T47D (cell line): Measurements from ENCODE around the gene CMTR1.

ENCODE experiments used
- DNase-seq, 2 experiments: peaks; one replicate each; pipeline versions ENCODE4 v3.0.0 to v3.0.0-alpha.2; 2011 to 2012; ENCODE audit warnings: low read depth in 1 of 2, low spot score in 1 of 2
- JUND ChIP-seq: IDR thresholded peaks from 2 replicates; pipeline ENCODE4 v1.6.1; 2012; ENCODE audit warnings: low read depth
- in situ Hi-C: cut with HindIII; loops from 2 replicates; pipeline ENCODE4 v1.10.0; 2016; ENCODE audit warnings: low sequenced_read_pairs, low pct_unique_long_range_greater_than_20kb

CMTR1 gene

DNA sequence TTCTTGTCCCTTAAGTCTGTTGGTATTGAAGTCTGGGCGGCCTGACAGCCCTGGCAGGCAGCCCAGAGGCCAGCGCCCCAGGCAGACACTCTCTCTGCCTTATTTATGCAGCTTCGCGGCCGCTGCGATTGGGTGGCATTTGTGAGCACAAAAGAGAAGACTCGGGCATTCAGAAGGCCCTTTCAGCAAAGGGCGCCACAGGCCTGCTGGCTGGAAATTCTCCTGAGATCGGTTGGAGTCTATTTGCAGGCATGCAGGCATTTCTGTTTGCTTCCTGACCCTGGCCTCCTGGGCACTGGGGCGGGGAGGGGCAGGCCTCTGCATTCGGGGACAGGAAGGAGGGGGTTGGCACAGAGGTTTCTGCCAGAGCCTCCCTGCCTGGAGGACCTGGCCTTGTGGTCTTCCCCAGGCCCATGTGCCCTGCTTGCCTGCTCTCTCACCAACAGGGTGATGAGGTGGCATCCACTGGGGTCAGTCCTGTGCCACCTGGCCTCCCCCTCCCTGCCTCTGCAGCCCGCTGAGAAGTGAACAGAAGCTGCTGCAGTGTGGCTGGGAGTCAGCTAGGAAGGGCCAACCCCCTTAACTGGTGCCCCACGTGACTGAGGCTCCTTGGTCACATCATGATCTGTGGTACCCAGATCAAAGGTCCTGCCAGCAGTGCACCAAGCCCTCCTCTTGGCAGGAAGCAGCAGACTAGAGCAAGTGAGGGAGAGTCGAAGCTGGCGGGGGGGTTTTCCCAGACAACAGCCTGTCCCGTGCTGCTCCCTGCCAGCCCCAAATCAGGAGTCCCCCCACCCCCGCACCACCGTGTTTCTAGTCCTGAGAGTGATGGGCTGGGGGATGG, 83.3 kb downstream of the CMTR1 start:
- TF ChIP-seq JUND, result no peak
- in situ Hi-C loops, result no loop called here
- DNase-seq, result peak; percentile 48 to 90

DNA sequence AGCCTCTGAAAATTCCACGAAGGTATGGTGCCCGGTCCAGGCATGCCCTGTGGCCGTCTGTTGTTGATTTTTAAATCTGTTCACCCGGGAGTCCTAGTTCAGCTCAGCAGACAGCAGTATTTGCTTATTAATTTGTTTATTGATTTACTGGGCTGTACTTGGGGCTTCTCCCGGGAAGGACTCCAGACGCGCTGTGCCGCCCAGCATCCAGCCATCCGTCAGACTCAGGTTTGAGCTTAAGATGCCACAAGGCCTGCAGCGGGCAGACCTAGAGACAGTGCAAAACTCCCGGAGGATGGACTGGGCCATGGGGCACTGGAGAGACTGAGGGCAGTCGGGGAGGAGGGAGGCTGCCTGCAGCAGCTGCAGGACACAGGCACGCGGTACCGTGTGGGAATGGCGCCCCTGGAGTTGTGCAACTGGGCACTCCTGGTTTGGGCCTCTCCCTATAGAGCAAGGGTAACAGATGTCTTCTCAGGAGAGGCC, 83.9 kb downstream of the CMTR1 start:
- peak in 1 of 2 experiments; percentile 34 for DNase-seq
- TF ChIP-seq JUND, result no peak
- in situ Hi-C loops, result no loop called here

DNA sequence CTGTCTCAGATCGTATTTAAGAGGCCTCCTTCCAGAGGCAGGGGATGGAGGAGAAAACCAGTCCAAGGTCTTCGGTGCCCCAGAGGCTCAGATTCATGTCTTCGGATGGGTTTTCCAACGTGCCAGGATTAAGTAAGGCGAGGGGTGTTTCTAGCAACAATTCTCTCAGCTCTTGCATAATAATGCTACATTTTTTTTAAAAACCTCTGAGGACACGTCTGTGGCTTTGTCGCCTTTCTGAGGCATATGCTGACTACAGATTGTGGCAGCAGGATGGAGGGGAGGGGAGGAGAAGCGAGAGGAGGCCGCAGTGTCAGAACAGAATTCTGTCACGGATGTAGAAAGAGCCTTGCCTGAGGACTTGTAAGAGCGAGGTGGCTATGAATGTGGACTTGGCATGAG, 84.4 kb downstream of the CMTR1 start:
- no peak for TF ChIP-seq JUND
- DNase-seq, result no peak
- in situ Hi-C loops, result no loop called here

DNA sequence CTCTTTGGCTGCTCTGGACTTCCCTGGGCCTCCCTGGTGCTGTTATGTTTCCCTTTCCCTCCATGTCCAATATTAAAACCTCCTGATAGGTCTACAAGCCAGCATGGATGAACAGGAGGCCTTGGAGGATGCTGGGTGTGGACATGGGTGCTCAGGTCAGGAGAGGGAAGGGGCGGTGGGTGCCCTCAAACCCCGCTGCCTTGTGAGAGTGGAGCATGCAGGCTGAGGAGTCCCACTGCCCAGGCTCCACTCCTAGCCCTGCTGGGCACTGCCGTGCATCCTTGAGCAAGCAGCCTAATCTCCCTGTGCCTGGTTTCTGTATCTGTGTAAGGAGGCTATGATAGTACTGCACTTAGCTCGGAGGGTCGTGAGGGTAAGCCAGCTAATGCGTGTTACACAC, 85.1 kb downstream of the CMTR1 start:
- in situ Hi-C loops, result no loop called here
- no peak for DNase-seq
- TF ChIP-seq JUND, result no peak

DNA sequence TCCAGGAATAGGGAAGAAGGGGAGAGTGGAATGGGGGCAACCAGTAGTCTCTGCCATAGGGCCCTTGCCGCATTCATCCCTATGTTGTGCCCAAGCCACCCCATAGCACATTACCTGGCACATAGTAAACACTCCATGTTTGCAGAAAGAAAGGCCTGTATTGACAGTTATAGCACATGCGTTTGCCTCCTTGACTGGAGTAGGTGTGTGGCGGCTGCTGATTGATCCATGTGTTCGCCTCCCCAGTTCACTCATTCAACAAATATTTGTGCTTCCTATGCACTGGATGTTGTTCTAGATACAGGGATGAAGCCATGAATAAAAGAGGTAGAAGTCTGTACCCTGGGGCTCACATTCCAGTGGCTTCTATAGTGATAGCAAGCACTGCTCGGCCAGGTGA, 86.4 kb downstream of the CMTR1 start:
- in situ Hi-C loops, result no loop called here
- DNase-seq, result no peak
- no peak for TF ChIP-seq JUND

DNA sequence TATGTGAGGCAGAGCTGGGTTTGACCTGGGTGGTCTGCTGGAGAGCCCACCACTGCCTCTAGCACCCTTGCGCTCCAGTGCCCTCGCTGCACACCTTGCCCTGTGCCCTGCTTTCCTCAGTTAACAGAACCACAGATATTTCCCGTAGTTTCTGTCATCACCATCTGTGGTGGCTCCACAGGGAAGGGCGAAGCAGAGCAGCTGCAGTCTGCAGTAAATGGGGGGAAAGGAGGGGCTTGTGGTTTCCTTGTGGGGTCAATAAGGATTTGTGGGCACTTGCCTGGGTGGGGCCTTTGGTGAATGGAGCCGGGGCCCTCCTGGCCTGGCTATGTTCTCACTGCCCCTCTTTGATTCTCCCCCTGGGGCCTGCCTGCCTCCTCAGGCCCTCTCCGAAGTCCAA, 87.9 kb downstream of the CMTR1 start:
- in situ Hi-C loops, result no loop called here
- no peak for TF ChIP-seq JUND
- no peak for DNase-seq

DNA sequence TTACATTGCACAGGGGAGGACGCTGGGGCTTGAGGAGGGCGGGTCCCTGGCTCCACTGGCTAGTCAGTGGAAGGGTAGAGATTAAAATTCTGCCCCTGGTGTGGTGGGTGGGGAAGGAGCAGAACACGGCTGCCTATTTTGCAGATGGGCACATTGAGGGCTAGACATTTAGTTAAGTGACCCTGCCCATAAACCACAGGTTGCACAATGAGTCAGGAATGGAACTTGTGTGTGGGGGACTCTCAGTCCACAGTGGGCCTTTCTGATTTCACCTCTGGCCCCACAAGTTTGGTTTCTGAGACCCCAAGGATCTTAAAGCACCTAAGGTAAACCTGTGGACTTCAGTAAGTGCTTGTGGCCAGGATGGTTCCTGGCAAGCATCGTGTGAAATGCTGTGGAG, 88.7 kb downstream of the CMTR1 start:
- TF ChIP-seq JUND, result no peak
- no peak for DNase-seq
- in situ Hi-C loops, result no loop called here

DNA sequence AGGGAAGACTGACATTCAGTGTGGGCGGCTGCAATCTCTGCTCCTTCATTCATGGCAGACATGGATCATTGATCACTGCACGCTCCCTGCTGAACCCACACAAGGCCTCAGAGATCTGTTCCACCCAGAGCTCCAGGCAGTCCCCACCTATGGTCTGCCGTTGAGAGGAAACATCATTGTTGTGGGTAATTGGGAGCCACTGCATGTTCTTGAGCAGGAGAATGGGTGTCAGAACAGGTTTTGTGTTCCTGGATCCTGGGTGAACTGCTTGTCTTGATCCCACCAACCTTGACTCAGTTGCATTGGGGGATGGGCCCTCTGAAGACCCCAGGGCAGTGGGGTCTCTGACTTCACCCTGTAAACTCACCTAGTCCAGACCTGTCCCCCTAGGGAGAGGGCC, 89.8 kb downstream of the CMTR1 start:
- DNase-seq, result no peak
- in situ Hi-C loops, result no loop called here
- no peak for TF ChIP-seq JUND

DNA sequence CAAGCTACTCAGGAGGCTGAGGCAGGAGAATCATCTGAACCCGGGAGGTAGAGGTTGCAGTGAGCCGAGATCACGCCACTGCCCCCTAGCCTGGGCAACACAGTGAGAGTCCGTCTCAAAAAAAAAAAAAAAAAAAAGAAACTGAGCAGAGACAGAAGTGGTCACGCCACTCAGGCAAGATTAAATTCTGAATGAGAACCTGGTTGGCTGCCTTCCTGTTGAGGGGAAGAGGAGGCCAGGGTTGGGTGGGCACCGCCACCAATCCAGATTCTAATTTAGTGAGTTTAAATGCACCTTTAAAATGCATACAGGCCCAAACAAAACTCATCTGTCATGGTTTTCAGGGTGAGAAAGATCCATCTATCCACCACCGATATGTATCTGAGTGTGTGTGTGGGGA, 90.4 kb downstream of the CMTR1 start:
- DNase-seq, result no peak
- in situ Hi-C loops, result no loop called here
- no peak for TF ChIP-seq JUND

DNA sequence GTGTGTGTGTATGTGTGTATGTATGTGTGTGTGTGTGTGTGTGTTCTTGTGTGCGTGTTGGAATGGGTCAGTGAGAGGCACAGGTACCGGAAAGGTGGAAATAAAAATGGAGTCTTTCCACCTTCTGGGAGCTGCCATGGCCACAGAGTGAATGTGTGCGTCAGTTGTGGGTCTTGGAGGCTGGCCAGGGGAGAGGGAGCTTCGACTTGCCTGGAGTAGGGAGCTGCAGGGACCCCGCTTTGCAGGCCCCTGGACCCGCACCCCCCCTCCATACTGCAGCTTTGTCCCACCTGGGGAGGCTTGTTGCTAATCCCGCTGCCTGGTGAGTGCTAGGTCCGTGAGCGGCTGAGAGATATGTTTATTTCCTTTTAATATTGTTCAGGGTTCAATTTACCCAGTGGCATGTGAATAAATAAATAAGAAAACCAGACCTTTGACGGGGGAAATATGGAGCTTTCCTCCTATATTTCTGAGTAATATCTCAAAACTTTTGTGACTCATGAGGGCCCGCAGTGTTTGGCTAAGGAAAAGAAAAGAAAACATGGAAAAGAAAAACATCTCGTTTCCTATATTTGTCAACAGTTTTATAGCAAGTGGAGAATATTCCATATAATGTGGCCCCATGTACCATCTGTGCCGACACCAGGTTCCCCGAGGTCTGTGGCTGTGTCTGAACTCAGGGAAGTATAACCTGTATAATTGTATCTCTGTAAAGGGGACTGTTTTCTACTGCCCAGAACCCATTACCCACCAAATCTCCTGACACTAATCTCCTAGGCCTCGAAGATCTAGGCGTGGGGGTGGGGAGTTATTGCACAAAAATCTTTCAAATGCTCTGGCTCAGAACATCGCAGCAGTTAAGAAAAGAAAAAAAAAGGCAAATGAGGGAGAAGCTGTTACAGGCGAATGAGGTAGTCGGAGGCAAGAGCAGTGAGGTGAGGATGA, 91.3 kb downstream of the CMTR1 start:
- no peak for DNase-seq
- no peak for TF ChIP-seq JUND
- in situ Hi-C loops, result no loop called here

DNA sequence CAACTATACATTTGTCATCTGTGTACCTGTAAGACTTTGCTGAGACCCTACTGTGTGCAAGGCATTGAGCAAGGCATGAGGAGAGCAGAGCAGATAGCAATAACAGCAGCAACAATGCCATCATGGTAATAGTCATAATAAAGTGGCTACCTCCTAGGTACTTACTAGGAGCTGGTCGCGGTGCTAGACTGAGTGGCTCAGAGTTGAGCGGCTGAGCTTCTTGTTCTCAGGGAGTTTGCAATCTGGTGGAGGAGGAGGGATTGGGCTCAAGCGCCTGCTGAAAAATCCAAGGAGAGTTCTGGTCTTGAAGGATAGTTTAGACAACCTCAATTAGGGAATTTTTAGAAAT, 91.9 kb downstream of the CMTR1 start:
- TF ChIP-seq JUND, result no peak
- no peak for DNase-seq
- in situ Hi-C loops, result no loop called here

DNA sequence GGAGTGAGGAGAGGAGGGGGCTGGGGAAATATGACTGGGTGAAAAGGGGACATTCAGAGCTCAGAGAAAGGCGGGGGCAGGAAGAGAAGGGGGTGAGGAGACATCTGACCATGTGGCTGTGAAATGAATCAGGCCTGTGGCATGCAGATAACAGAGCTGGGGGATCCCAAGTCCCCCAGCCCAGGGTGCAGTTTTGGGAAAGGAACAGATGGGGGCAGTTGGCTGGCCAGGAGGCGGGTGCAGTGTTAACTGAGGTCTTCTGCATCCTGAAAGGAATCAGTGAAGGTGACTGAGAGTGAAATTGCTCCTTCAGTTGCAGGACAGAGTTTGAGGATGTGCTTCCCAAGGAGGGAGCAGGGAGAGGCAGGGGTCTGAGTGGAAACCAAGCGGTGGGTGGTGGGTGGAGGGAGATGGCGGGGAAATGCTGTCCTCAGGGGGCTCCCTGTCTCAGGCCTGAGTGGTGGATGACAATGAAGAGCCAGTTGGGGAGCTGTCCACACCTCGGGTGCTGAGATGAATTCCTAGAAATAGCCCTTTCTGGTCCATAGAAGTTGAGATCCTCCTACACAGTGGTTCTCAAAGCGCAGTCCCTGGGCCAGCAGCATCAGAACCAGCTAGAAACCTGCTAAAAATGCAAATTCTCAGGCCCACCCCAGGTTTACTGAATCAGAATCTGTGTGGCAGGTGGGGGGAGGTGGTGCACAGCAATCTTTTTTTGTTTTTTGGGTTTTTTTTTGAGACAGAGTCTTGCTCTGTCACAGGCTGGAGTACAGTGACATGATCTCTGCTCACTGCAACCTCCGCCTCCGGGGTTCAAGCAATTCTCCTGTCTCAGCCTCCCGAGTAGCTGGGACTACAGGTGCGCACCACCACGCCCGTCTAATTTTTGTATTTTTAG, 92.7 kb downstream of the CMTR1 start:
- peak; percentile 62 to 71 for DNase-seq
- TF ChIP-seq JUND, result no peak
- in situ Hi-C loops, result no loop called here
